ENCODE measurements around the gene NEDD9.

The NEDD9 gene

GRCh38 chr6:11211254-11211653 lies 21.2 kb downstream of the NEDD9 start:
- Histone ChIP-seq H3K9me3 (ENCODE audit: severe bottlenecking) (no peaks in the 10 kb centered on the region), H3K27me3 (ENCODE audit: insufficient read depth, low read depth, severe bottlenecking) (no peaks in the 10 kb centered on the region)
- TF ChIP-seq CTCF (IDR thresholded peaks at IDR 0.05; ENCODE audit: low read depth, low read length) = no peak

GRCh38 chr6:11210386-11211138 lies 21.9 kb downstream of the NEDD9 start:
- no peak for TF ChIP-seq CTCF (IDR thresholded peaks at IDR 0.05; ENCODE audit: low read depth, low read length)
- Histone ChIP-seq H3K9me3 (ENCODE audit: severe bottlenecking) (no peaks in the 10 kb centered on the region), H3K27ac (no peak overlapping the region), H3K27me3 (ENCODE audit: insufficient read depth, low read depth, severe bottlenecking) (no peaks in the 10 kb centered on the region), H3K4me3 (ENCODE audit: low read depth, low read length) (no peak overlapping the region), H3K36me3 (no peaks in the 10 kb centered on the region)
- no peak for DNase-seq

More at GRCh38 chr6:11211254-11211653, 21.2 kb downstream of the NEDD9 start:
- Histone ChIP-seq H3K4me3 (ENCODE audit: low read depth, low read length) (no peak overlapping the region), H3K36me3 (no peaks in the 10 kb centered on the region), H3K27ac (no peak overlapping the region)
- no peak for DNase-seq

DNA sequence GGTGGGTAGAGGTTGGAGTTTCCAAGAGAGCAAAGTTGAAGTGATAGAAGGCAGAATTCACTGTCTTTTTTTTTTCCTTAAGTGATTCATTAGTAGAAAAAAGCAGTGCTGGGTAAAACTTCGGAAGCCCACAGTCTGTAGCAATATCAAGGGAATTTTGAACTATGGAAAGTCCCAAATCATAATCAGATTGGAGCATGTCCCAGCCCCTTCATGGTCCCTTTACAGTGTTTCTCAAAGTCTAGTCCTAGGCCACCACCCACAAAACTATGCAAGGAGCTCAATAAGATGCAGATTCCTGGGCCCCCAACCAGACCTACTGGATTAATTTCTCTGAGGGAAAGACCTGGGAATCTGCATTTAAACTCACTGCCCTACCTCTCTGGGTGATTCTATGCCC lies 22.6 kb downstream of the NEDD9 start:
- Histone ChIP-seq H3K9me3 (ENCODE audit: severe bottlenecking) (no peaks in the 10 kb centered on the region), H3K27ac (no peak overlapping the region), H3K27me3 (ENCODE audit: insufficient read depth, low read depth, severe bottlenecking) (no peaks in the 10 kb centered on the region), H3K36me3 (no peaks in the 10 kb centered on the region), H3K4me3 (ENCODE audit: low read depth, low read length) (no peak overlapping the region)
- no peak for TF ChIP-seq CTCF (IDR thresholded peaks at IDR 0.05; ENCODE audit: low read depth, low read length)
- DNase-seq = no peak

GRCh38 chr6:11209369-11209768 lies 23.1 kb downstream of the NEDD9 start:
- Histone ChIP-seq H3K4me3 (ENCODE audit: low read depth, low read length) (no peak overlapping the region), H3K9me3 (ENCODE audit: severe bottlenecking) (no peaks in the 10 kb centered on the region), H3K27ac (no peak overlapping the region), H3K27me3 (ENCODE audit: insufficient read depth, low read depth, severe bottlenecking) (no peaks in the 10 kb centered on the region), H3K36me3 (no peaks in the 10 kb centered on the region)
- DNase-seq = no peak
- TF ChIP-seq CTCF (IDR thresholded peaks at IDR 0.05; ENCODE audit: low read depth, low read length) = no peak

DNA sequence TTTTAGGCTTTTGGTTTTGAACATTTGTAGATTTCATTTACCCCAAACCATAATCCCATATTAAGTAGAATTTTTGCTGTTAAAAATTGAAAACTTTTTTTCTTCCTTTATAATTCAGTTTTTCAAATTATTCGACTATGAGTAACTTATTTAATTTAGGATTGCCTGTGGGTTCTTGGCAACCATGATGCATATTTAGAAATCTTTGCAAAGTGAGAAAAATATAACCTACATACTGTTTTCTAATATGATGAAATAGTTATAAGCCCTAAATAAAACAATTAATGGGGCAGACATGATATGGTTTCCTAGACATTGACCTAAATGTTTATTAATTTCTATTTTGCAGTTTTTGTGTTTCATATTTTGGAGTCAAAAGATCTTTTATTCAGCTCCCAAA lies 23.6 kb downstream of the NEDD9 start:
- Histone ChIP-seq H3K4me3 (ENCODE audit: low read depth, low read length) (no peak overlapping the region), H3K27me3 (ENCODE audit: insufficient read depth, low read depth, severe bottlenecking) (no peaks in the 10 kb centered on the region), H3K9me3 (ENCODE audit: severe bottlenecking) (no peaks in the 10 kb centered on the region), H3K36me3 (no peaks in the 10 kb centered on the region), H3K27ac (no peak overlapping the region)
- TF ChIP-seq CTCF (IDR thresholded peaks at IDR 0.05; ENCODE audit: low read depth, low read length) = no peak
- no peak for DNase-seq

GRCh38 chr6:11208267-11208666 lies 24.2 kb downstream of the NEDD9 start:
- TF ChIP-seq CTCF (IDR thresholded peaks at IDR 0.05; ENCODE audit: low read depth, low read length) = no peak
- no peak overlapping the region for H3K4me3 ChIP-seq (ENCODE audit: low read depth, low read length)
- no peak overlapping the region for H3K27ac ChIP-seq
- H3K9me3 ChIP-seq (ENCODE audit: severe bottlenecking) = no peaks in the 10 kb centered on the region
- peak; percentile 35 for DNase-seq
- no peaks in the 10 kb centered on the region for H3K36me3 ChIP-seq
- no peaks in the 10 kb centered on the region for H3K27me3 ChIP-seq (ENCODE audit: insufficient read depth, low read depth, severe bottlenecking)

All from WERI-Rb-1 (cell line).